ENCODE measurements around the gene CGB8.

DNA sequence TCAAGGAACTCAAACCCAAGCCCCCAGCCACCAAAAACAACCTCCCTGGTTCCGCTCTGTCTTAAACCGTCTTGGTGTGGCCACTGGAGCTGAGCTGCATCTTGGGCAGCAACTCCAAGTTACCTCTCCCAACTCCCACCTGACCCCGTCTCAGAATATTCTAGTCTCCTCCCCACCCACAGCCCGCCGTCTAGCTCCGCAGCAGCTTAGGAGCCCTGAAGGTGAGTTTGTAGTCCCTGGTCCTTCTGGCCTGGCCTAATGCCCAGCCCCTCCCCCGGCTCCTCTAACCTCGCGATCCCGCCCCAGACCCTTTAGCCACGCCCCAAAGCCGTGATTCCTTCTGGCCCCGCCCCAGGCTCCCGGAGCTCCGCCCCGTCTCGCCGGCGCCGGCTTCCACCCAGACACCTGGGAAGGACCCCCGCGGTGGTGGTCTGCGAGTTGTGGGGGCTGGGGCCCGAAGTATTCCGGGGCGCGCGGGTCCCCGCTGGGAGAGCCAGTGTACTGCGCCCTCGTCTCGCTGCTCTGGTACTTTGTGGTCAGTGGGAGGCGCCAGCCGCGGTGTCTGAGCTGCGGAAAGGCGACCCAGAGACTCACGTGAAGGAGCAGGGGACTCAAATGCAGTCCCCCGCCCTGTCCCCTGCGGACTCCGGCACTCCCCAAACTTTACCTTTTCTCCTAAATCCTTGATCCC lies 29.5 kb downstream of the CGB8 start:
- TF ChIP-seq, protein P1, sequence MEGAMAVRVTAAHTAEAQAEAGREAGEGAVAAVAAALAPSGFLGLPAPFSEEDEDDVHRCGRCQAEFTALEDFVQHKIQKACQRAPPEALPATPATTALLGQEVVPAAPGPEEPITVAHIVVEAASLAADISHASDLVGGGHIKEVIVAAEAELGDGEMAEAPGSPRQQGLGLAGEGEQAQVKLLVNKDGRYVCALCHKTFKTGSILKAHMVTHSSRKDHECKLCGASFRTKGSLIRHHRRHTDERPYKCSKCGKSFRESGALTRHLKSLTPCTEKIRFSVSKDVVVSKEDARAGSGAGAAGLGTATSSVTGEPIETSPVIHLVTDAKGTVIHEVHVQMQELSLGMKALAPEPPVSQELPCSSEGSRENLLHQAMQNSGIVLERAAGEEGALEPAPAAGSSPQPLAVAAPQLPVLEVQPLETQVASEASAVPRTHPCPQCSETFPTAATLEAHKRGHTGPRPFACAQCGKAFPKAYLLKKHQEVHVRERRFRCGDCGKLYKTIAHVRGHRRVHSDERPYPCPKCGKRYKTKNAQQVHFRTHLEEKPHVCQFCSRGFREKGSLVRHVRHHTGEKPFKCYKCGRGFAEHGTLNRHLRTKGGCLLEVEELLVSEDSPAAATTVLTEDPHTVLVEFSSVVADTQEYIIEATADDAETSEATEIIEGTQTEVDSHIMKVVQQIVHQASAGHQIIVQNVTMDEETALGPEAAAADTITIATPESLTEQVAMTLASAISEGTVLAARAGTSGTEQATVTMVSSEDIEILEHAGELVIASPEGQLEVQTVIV (IDR thresholded peaks at IDR 0.05; ENCODE audit: borderline replicate concordance, partially characterized antibody) = no peak
- TF ChIP-seq SMARCA5 (IDR thresholded peaks at IDR 0.05) = no peak
- no peak for TF ChIP-seq MYC (IDR thresholded peaks at IDR 0.05; ENCODE audit: insufficient read depth, insufficient read length, insufficient replicate concordance, low read length, severe bottlenecking)
- no peak for TF ChIP-seq POLR2A (IDR thresholded peaks at IDR 0.05; ENCODE audit: low read depth, low read length)
- TF ChIP-seq, protein P2, sequence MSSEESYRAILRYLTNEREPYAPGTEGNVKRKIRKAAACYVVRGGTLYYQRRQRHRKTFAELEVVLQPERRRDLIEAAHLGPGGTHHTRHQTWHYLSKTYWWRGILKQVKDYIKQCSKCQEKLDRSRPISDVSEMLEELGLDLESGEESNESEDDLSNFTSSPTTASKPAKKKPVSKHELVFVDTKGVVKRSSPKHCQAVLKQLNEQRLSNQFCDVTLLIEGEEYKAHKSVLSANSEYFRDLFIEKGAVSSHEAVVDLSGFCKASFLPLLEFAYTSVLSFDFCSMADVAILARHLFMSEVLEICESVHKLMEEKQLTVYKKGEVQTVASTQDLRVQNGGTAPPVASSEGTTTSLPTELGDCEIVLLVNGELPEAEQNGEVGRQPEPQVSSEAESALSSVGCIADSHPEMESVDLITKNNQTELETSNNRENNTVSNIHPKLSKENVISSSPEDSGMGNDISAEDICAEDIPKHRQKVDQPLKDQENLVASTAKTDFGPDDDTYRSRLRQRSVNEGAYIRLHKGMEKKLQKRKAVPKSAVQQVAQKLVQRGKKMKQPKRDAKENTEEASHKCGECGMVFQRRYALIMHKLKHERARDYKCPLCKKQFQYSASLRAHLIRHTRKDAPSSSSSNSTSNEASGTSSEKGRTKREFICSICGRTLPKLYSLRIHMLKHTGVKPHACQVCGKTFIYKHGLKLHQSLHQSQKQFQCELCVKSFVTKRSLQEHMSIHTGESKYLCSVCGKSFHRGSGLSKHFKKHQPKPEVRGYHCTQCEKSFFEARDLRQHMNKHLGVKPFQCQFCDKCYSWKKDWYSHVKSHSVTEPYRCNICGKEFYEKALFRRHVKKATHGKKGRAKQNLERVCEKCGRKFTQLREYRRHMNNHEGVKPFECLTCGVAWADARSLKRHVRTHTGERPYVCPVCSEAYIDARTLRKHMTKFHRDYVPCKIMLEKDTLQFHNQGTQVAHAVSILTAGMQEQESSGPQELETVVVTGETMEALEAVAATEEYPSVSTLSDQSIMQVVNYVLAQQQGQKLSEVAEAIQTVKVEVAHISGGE (CRISPR knock-in tag; IDR thresholded peaks at IDR 0.05) = no peak
- no peak for TF ChIP-seq TAF1 (IDR thresholded peaks at IDR 0.05; ENCODE audit: borderline replicate concordance, low read depth, low read length)
- no peak for TF ChIP-seq RB1 (IDR thresholded peaks at IDR 0.05; ENCODE audit: borderline replicate concordance)
- TF ChIP-seq, protein P3, sequence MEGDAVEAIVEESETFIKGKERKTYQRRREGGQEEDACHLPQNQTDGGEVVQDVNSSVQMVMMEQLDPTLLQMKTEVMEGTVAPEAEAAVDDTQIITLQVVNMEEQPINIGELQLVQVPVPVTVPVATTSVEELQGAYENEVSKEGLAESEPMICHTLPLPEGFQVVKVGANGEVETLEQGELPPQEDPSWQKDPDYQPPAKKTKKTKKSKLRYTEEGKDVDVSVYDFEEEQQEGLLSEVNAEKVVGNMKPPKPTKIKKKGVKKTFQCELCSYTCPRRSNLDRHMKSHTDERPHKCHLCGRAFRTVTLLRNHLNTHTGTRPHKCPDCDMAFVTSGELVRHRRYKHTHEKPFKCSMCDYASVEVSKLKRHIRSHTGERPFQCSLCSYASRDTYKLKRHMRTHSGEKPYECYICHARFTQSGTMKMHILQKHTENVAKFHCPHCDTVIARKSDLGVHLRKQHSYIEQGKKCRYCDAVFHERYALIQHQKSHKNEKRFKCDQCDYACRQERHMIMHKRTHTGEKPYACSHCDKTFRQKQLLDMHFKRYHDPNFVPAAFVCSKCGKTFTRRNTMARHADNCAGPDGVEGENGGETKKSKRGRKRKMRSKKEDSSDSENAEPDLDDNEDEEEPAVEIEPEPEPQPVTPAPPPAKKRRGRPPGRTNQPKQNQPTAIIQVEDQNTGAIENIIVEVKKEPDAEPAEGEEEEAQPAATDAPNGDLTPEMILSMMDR (IDR thresholded peaks at IDR 0.05 in 2 of 3, conservative IDR thresholded peaks at IDR 0.05 in 1 of 3; ENCODE audit: control insufficient read depth in 2 of 3, extremely low read depth in 1 of 3, insufficient read depth in 1 of 3, low read depth in 3 of 3, low read length in 3 of 3) = 0 out of 6 replicates have a peak, but pooled peaks of 1 of the 3 experiments have one; percentile 4
- TF ChIP-seq ZSCAN29 (IDR thresholded peaks at IDR 0.05) = no peak
- no peak for TF ChIP-seq RCOR1 (conservative IDR thresholded peaks at IDR 0.05; ENCODE audit: low read depth, low read length)
- TF ChIP-seq EZH2 (IDR thresholded peaks at IDR 0.05; ENCODE audit: borderline replicate concordance, control insufficient read depth, low read depth, low read length) = no peak
- TF ChIP-seq CBX5 (IDR thresholded peaks at IDR 0.05; ENCODE audit: low read depth) = no peak
- TF ChIP-seq RAD21 (IDR thresholded peaks at IDR 0.05; ENCODE audit: insufficient read depth, low read depth, low read length) = no peak

Data from GM12878 (cell line).